GM12865 (cell line): ENCODE results near the gene RUNX1.

Source experiments
- DNase-seq: peaks from one replicate; pipeline ENCODE4 v3.0.0; 2010; ENCODE audit warnings: low read depth
- H3K4me3 ChIP-seq: 2 replicates; pipeline ENCODE4 v1.5.1; 2011; ENCODE audit warnings: mild to moderate bottlenecking, low read depth, low read length, control low read depth
- TF ChIP-seq, protein P1 (sequence below): IDR thresholded peaks from 2 replicates; pipeline ENCODE4 v1.5.1; 2011; ENCODE audit warnings: low read length, control low read depth, low read depth, inconsistent platforms; ENCODE audit not compliant: insufficient read depth; ENCODE audit errors: missing control alignments

The RUNX1 gene

DNA sequence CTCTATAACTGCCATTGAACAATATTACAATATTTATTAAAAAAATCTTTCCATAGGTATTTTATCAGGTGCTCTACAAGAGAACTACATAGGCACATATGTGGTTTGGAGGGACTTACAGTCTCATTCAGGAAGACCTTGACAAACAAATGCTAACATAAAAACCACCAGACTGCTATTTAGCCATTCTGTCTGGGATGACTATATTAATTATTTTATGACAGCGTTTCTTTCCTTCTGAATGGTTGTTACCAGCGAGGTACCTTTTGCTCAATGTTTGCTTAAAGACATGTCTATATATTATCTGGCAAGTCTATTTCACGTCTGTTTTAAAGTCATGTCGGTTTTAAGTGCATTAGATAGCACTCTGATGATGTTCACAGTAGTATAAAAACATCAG lies 69.7 kb downstream of the RUNX1 start:
- no peak for DNase-seq
- TF ChIP-seq, protein P1, sequence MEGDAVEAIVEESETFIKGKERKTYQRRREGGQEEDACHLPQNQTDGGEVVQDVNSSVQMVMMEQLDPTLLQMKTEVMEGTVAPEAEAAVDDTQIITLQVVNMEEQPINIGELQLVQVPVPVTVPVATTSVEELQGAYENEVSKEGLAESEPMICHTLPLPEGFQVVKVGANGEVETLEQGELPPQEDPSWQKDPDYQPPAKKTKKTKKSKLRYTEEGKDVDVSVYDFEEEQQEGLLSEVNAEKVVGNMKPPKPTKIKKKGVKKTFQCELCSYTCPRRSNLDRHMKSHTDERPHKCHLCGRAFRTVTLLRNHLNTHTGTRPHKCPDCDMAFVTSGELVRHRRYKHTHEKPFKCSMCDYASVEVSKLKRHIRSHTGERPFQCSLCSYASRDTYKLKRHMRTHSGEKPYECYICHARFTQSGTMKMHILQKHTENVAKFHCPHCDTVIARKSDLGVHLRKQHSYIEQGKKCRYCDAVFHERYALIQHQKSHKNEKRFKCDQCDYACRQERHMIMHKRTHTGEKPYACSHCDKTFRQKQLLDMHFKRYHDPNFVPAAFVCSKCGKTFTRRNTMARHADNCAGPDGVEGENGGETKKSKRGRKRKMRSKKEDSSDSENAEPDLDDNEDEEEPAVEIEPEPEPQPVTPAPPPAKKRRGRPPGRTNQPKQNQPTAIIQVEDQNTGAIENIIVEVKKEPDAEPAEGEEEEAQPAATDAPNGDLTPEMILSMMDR = no peak
- H3K4me3 ChIP-seq = no peak overlapping the region

DNA sequence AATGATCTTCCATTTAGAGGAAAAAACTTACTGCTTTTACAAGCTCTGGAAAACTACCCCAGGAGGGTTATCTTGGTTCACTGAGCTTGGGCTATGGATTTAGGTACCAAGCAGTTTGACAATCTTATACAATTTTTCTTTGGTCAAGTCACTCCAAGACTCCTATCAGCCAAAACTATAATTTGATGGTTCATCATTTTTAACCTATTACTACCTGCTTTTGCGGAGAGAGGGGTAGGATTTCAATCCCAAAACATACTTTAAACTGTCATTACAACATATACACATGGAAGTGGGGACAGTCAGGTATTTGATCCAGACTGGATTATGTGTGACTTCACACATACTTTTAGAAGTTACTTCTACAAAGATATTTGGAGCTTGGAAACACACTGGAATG lies 71.8 kb downstream of the RUNX1 start:
- H3K4me3 ChIP-seq = no peak overlapping the region
- TF ChIP-seq, protein P1 = no peak
- no peak for DNase-seq

DNA sequence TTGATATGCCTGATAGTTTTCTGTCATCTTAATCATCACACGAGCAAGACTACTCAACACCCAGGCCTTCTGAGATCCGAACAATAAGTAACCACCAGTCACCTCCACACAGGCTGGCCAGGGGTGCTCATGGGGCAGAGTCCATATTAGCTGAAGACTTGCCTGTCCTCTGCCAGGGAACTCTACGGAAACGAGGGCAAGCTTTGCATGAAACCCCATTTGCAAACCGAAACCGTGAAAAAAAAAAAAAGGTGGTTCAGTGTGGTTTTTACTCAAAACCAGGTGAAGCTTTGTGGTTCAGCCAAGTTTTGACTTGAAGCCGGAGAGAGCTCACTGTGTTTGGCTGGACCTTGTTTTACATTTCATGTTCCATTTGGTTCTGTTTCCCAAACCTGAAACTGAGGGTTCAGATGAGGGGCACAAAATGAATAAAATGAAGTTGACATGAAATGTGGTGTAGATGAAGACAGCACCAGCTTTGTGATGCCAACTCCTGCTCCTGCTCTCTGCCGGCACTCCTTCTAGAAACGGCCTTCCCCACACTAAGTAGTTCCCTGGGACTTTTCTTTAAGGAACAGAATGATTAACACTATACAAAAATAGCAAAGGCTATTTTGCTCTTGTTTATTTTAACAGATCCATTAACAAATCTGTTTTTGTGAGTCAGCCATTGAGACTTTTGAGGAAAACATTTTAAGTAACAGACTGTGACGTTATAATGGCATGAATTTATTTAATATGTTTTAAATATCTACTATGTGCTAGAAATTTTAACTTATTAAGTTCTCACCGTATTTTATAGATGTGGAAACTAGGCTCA lies 74.7 kb downstream of the RUNX1 start:
- peak; percentile 87 for DNase-seq
- H3K4me3 ChIP-seq = no peak overlapping the region
- TF ChIP-seq, protein P1 = no peak

DNA sequence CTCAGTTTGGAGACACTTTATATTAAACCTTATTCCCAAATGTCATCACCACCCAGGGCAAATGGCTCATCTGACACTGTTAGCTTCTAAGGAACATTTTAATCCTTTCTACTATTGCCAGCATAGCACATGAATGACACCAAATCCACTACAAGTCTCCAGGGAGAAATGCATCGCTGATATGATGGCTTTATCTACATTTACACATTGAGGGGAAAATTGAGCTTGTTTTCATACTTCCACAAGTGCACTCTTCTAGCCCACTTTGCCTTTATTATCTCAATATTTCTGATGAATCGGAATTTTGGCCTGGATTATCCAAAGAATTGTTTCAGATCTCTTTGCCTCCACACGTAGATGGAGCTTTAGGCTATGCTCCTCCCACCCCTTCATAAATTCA lies 75.4 kb downstream of the RUNX1 start:
- no peak overlapping the region for H3K4me3 ChIP-seq
- TF ChIP-seq, protein P1 = no peak
- DNase-seq = no peak

DNA sequence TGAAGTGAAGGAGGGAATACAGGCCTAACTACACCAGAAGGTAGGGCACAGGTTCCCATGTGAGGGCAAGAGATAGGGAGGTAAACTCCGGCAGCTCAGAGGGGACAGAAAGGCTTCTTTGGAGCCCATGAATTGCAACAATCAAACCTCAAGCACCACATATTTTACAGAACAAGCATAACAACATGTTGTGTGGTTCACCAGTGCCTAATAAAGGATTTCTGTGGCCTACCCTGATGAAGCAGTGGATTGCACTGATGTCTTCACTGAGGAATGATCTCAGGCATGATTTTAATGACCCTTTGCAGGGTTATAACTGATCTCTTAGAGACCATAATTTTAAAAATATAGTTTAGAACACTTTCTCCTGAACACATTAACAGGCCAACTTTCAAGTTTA lies 77.4 kb downstream of the RUNX1 start:
- DNase-seq = no peak
- no peak overlapping the region for H3K4me3 ChIP-seq
- TF ChIP-seq, protein P1 = no peak

DNA sequence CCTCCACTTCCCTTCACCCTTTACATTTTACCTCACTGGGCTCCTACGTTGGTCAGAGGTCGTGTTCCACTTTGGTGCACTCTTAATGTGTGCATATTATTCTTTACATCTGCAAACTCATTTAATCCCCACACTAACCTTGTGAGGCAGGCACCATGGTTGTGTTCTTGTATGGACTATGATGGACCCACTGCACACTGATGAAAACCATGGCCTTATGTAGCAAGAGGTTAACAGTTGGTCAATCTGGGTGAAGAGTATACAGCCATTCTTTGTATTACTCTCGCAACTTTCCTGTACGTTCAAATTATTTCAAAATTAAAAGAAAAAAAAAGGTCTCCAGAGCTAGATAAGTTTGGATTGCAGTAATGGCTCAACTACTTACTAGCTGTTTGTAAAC lies 78.5 kb downstream of the RUNX1 start:
- no peak overlapping the region for H3K4me3 ChIP-seq
- DNase-seq = no peak
- TF ChIP-seq, protein P1 = no peak

DNA sequence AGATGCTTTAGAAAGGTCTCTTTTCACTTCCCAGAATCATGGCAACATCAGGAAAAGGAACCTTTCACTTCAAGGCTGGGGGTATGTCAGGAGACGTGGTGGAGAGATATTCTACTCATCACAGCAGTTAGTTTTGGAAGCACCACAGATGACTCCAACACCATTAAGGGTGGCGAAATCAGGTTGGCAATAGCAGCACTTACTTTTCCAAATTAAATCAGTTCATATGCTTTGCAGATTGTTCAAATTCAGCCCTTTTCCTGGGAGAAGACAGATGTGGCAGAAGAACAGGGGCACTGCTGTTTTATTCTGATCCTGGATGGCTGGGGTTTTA lies 79.0 kb downstream of the RUNX1 start:
- no peak overlapping the region for H3K4me3 ChIP-seq
- TF ChIP-seq, protein P1 = no peak
- DNase-seq = no peak
